A549 (cell line): ENCODE measurements around the gene CAVIN1. TPM values are rescaled to one million over a fixed set of nuclear protein-coding genes. Genes with fewer than 3 reads are reported as not detected.

Source experiments
- ATAC-seq, 2 experiments: fragments of 200-7000 bp in 1 of 2; fragments of >200 bp in 1 of 2; cut with Nextera tagmentation in 1 of 2; cut with Tn5 transposase in 1 of 2; 3 replicates each; pipeline versions ENCODE4 v1.8.0 to v1.9.1; 2018 to 2020; ENCODE audit warnings: mild to moderate bottlenecking in 1 of 2, moderate library complexity in 1 of 2
- CTCF ChIA-PET: fragments of 300-600 bp; sonication (Branson Sonifier 250); formaldehyde crosslinking; extraction: SDS; loops from one replicate; lab custom pipeline; 2021; ENCODE audit warnings: antibody characterized with exemption, inconsistent platforms; lab: Yijun Ruan, JAX
- POLR2A ChIA-PET: fragments of 350-600 bp; formaldehyde crosslinking; extraction: SDS; loops from one replicate; lab custom pipeline; 2021; ENCODE audit warnings: antibody characterized with exemption, inconsistent platforms; lab: Yijun Ruan, JAX
- DNase-seq, 2 experiments: peaks; one replicate each; pipeline versions ENCODE4 v3.0.0 to v3.0.0-alpha.2; 2011 to 2016; ENCODE audit warnings: low read depth in 1 of 2, low spot score in 1 of 2
- FAIRE-seq: peaks from 2 replicates; lab custom pipeline; 2011; peaks lifted over from hg19 to GRCh38; lab: Jason Lieb, UNC
- H3K27ac ChIP-seq, 2 experiments: fragments of >200 bp; sonication (Bioruptor Twin); formaldehyde crosslinking; 3 replicates each; pipeline ENCODE4 v1.5.1; 2016 to 2017
- H3K4me1 ChIP-seq: fragments of >200 bp; sonication (Bioruptor Twin); formaldehyde crosslinking; 3 replicates; pipeline ENCODE4 v1.6.1; 2016
- H3K4me2 ChIP-seq: fragments of >200 bp; sonication (Bioruptor Twin); formaldehyde crosslinking; 3 replicates; pipeline ENCODE4 v1.6.1; 2016
- H3K4me3 ChIP-seq: fragments of >200 bp; sonication (Bioruptor Twin); formaldehyde crosslinking; 3 replicates; pipeline ENCODE4 v1.5.1; 2016
- H3K9me3 ChIP-seq: fragments of >200 bp; sonication (Bioruptor Twin); formaldehyde crosslinking; 3 replicates; pipeline ENCODE4 v1.6.1; 2016
- CBX2 ChIP-seq: fragments of 200-600 bp; sonication (generic); IDR thresholded peaks from 2 replicates; pipeline ENCODE4 v1.6.1; 2016; ENCODE audit warnings: low read depth, mild to moderate bottlenecking, borderline replicate concordance
- CBX8 ChIP-seq: fragments of 200-600 bp; sonication (generic); IDR thresholded peaks from 2 replicates; pipeline ENCODE4 v1.6.1; 2016
- CEBPB ChIP-seq, 2 experiments: fragments of >200 bp in 1 of 2; sonication (Bioruptor Twin) in 1 of 2; formaldehyde crosslinking in 1 of 2; IDR thresholded peaks; 2 replicates each; pipeline ENCODE4 v1.6.1; 2012 to 2016
- CTCF ChIP-seq: fragments of >200 bp; sonication (Bioruptor Twin); formaldehyde crosslinking; IDR thresholded peaks from 3 replicates; pipeline ENCODE4 v1.5.1; 2016
- E2F6 ChIP-seq: IDR thresholded peaks from 2 replicates; pipeline ENCODE4 v1.6.1; 2012; ENCODE audit warnings: low read depth, borderline replicate concordance
- FOSL2 ChIP-seq, 2 experiments: fragments of 450-650 bp in 1 of 2; fragments of >200 bp in 1 of 2; sonication (Bioruptor Twin) in 1 of 2; formaldehyde crosslinking; IDR thresholded peaks; 2 replicates each; pipeline versions ENCODE4 v1.5.0 to v1.6.1; 2016 to 2020; ENCODE audit warnings: mild to moderate bottlenecking in 1 of 2, moderate library complexity in 1 of 2
- FOXS1 ChIP-seq: fragments of 250-450 bp; sonication (Bioruptor Pico); IDR thresholded peaks from 2 replicates; pipeline ENCODE4 v1.5.0; 2020; ENCODE audit warnings: mild to moderate bottlenecking, moderate library complexity
- GATA3 ChIP-seq: IDR thresholded peaks from 2 replicates; pipeline ENCODE4 v1.6.1; 2012; ENCODE audit warnings: borderline replicate concordance
- HDAC2 ChIP-seq: fragments of 200-600 bp; sonication (generic); IDR thresholded peaks from 2 replicates; pipeline ENCODE4 v1.6.1; 2016
- HEYL ChIP-seq: fragments of 250-450 bp; sonication (Bioruptor Pico); IDR thresholded peaks from 2 replicates; pipeline ENCODE4 v1.8.0; 2021; ENCODE audit warnings: mild to moderate bottlenecking, moderate library complexity
- HOXB5 ChIP-seq: fragments of 250-450 bp; sonication (Bioruptor Pico); IDR thresholded peaks from 2 replicates; pipeline ENCODE4 v1.5.0; 2020; ENCODE audit warnings: mild to moderate bottlenecking, moderate library complexity
- KDM1A ChIP-seq: fragments of 200-600 bp; sonication (generic); IDR thresholded peaks from 2 replicates; pipeline ENCODE4 v1.6.1; 2016; ENCODE audit warnings: low read depth, mild to moderate bottlenecking
- MAX ChIP-seq: IDR thresholded peaks from 2 replicates; pipeline ENCODE4 v1.6.1; 2012
- MYC ChIP-seq: IDR thresholded peaks from 2 replicates; pipeline ENCODE4 v1.6.1; 2012; ENCODE audit warnings: mild to moderate bottlenecking, inconsistent platforms, low read length, improper control_type of control experiment, borderline replicate concordance
- PBX3 ChIP-seq: IDR thresholded peaks from 2 replicates; pipeline ENCODE4 v1.6.1; 2012
- POLR2AphosphoS2 ChIP-seq: conservative IDR thresholded peaks from 2 replicates; pipeline ENCODE4 v1.6.1; 2012; ENCODE audit warnings: low read length, improper control_type of control experiment, inconsistent platforms
- RARB ChIP-seq: fragments of 250-450 bp; sonication (Bioruptor Pico); IDR thresholded peaks from 2 replicates; pipeline ENCODE4 v1.8.0; 2021; ENCODE audit warnings: mild to moderate bottlenecking, moderate library complexity
- RCOR1 ChIP-seq: fragments of 150-350 bp; IDR thresholded peaks from 2 replicates; pipeline ENCODE4 v1.6.1; 2014; ENCODE audit warnings: antibody characterized with exemption, low read length, low read depth
- RFX5 ChIP-seq: fragments of 450-650 bp; IDR thresholded peaks from 2 replicates; pipeline ENCODE4 v1.7.1; 2014; ENCODE audit warnings: antibody characterized with exemption, mild to moderate bottlenecking, moderate library complexity
- RNF2 ChIP-seq: fragments of 200-600 bp; sonication (generic); IDR thresholded peaks from 2 replicates; pipeline ENCODE4 v1.6.1; 2016; ENCODE audit warnings: low read depth, mild to moderate bottlenecking, antibody characterized with exemption, moderate library complexity, borderline replicate concordance
- ZC3H11A ChIP-seq: fragments of 450-650 bp; IDR thresholded peaks from 2 replicates; pipeline ENCODE4 v1.6.1; 2014; ENCODE audit warnings: antibody characterized with exemption, mild to moderate bottlenecking
- ZNF302 ChIP-seq: fragments of 250-450 bp; sonication (Bioruptor Pico); IDR thresholded peaks from 2 replicates; pipeline ENCODE4 v1.9.0; 2021; ENCODE audit warnings: inconsistent platforms, mild to moderate bottlenecking, moderate library complexity
- ZSCAN20 ChIP-seq: fragments of 250-450 bp; sonication (Bioruptor Pico); IDR thresholded peaks from 2 replicates; pipeline ENCODE4 v1.8.0; 2022; ENCODE audit warnings: mild to moderate bottlenecking, moderate library complexity
- WGBS: methylation state at CpG from one replicate; pipeline ENCODE4 v1.1.6; 2017; ENCODE audit errors: missing lambda C conversion rate; 5-methylcytosine and 5-hydroxymethylcytosine counted together
- polyA plus RNA-seq, 4 experiments: library from polyadenylated mRNA; depleted of rRNA in 3 of 4; stranded (reverse); fragments of >200 nt; fragmentation: RNase III in 1 of 4; extraction: RNeasy Plus Mini Kit Qiagen cat#74134 plus additional on column Dnase treatment in 1 of 4; gene quantifications; 2 replicates in 3 of 4; 3 replicates in 1 of 4; pipeline ENCODE4 v1.2.3, GENCODE V29; 2011 to 2017

Gene CAVIN1
- polyA plus RNA-seq, 2 of the 4 experiments (the other 2 are of a cell fraction) = 101 to 371 TPM

GRCh38 chr17:42422412-42422957 is 571 bp downstream of the CAVIN1 start (continued):
- TF ChIP-seq PBX3 (no peak), RARB (CRISPR knock-in tag) (no peak), ZNF302 (CRISPR knock-in tag) (no peak), HDAC2 (peak; percentile 92), RNF2 (0 out of 2 replicates have a peak, but pooled peaks have one; percentile 72), RFX5 (no peak), MYC (no peak), ZSCAN20 (CRISPR knock-in tag) (no peak), KDM1A (no peak), RCOR1 (no peak), ZC3H11A (no peak), CEBPB (IDR thresholded peaks at IDR 0.05) (no peak), FOXS1 (no peak), E2F6 (0 out of 2 replicates have a peak, but pooled peaks have one; percentile 45), CBX8 (no peak), POLR2AphosphoS2 (no peak), HOXB5 (CRISPR knock-in tag) (no peak), GATA3 (peak; percentile 8; the same call in 1 of the 2 replicates), CBX2 (no peak)

GRCh38 chr17:42421507-42422338 is 1.3 kb downstream of the CAVIN1 start:
- H3K27ac ChIP-seq = peak overlapping the region; percentile 93 to 95
- ChIA-PET CTCF (interaction anchor here (0.9 to 12.1 kb wide), 15 partner anchors 8 to 112 kb away, joined by 3 to 213 read pairs (median 8); partner anchors contain the start of gene STAT3), POLR2A (interaction anchor here (1.5 to 2.7 kb wide), 9 partner anchors 10 to 733 kb away, joined by 3 to 66 read pairs (median 13); partner anchors contain the start of genes EIF1, NAGLU and STAT3)
- peaks cover 41% of the 10 kb centered on the region for H3K4me1 ChIP-seq
- DNase-seq = no peak
- ATAC-seq = peak; percentile 41 to 58
- H3K4me2 ChIP-seq = peak overlapping the region; percentile 92
- peak overlapping the region; percentile 93 for H3K4me3 ChIP-seq
- peak; percentile 22; the same call in 1 of the 2 replicates for TF ChIP-seq FOSL2 (IDR thresholded peaks at IDR 0.05)
- TF ChIP-seq FOSL2 (CRISPR knock-in tag; IDR thresholded peaks at IDR 0.05) = peak; percentile 60
- TF ChIP-seq CTCF = 0 out of 3 replicates have a peak, but pooled peaks have one; percentile 7
- TF ChIP-seq MAX = peak; percentile 19
- 0 out of 2 replicates have a peak, but pooled peaks have one; percentile 11 for TF ChIP-seq GATA3
- no peak for TF ChIP-seq HEYL (CRISPR knock-in tag)
- TF ChIP-seq, all 56 proteins: peak for 4
- H3K9me3 ChIP-seq = no peaks in the 10 kb centered on the region
- 1% methylated on average over 34 of the region's 59 CpGs for WGBS
- FAIRE-seq = no peak
